Stimulated activated CD4-positive, alpha-beta T cell treated with anti-CD3 and anti-CD28 coated beads, Interleukin-2, amount 100 ng/mL, for 48 hours (primary cell): Measurements from ENCODE around the gene IGSF9.

Experiments
- DNase-seq, 2 donors: peaks; one replicate each; pipeline ENCODE4 v3.0.0-alpha.2; 2020

Gene IGSF9

DNA sequence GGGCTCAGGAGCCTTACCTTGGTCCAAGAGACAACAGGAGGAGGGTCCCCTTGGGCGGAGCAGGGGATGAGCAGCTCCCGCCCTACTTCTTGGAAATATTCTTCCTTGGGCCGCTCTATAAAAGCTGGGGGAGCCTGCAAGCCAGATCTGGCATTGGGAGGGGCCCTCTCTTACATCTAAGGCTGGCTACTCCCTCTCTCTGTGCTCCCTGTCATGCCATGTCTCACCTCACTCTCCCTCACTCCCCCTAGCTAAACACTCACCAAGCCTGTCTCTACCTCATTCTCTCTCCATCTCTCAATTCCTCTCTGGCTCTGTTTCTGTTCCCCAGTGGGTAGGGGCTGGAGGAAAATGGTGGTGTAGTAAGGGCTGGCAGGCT, 13.6 kb downstream of the IGSF9 start:
- DNase-seq: no peak

GRCh38 chr1:159931101-159931794, 14.2 kb downstream of the IGSF9 start:
- no peak for DNase-seq

DNA sequence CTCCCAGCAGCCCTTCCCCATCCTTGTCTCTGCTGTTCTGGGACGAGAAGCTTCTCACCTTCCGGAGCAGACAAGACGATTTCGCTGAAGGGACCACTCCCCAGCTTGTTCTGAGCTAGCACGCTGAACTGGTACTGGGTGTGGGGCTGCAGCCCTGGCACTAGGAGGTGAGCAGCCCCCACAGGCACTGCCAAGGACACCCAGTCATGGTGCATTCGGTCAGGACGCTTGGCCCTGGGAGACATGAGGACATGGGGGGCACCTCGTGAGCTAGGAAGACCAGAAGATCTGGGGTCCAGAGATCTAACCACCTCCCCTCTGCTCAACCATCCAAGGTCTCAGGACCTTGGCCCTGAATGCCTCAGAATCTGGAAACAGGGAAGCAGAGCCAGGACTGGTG, 14.8 kb downstream of the IGSF9 start:
- no peak for DNase-seq

DNA sequence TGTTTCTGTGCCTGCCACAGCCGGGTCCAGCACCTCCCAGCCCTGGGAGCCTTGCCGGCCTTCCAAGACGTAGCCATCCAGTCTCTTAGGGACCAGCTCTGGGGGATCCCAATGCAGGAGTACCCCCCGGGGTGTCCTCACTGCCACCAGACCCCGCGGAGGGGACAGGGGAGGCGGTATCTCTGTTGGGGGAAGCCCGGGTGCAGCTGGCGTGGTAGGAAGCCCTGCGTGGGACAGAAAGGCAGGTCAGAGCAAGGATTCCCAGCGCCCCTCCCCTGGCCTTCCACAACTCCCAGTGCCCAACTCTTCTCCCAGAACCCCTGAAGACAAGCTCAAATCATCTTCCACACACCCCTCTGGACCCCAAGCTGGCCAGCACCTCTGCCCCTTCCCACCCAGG, 15.2 kb downstream of the IGSF9 start:
- no peak for DNase-seq

DNA sequence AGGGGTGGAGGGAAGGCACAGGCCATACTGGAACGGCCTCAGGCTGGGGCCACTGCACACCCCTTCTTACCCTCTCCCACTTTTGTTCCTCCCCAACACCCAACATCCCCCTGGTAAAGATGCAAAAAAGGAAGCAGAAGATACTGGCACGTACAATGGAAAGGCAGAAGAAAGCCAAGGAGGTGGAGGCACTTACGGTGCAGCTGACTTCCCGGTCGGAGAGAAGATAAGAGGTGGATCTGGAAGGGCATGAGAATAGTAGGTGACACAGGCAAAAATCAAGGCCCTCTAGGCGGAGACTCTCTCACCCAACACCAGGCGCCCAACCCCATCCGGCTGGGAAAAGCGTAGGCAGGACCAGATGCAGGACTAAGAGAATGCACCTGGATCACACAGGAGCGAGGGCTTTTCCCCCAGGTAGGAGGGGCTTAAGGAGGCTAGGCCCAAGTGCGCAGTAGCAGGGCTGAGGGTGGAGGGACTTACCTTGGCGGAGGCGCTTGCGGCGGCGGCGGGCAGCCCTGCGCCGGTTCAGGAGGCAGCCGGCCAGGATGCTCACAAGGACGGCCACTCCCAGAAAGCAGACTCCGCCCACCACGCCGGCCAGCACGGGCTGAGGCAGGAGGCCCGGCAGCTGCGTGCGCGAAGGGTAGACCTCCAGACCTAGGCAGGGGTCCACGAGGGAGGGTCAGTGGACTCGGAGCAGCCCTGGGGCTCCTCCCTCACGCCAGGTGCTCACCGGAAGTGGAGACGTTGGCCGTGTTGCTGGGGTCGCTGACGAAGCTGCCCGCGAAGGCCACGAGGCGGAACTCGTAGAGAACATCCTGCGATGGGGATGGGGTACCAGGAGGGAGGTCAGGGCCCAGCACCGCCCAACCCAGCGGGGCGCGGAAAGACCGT, 16.0 kb downstream of the IGSF9 start:
- no peak for DNase-seq

GRCh38 chr1:159928491-159929050, 16.8 kb downstream of the IGSF9 start:
- no peak for DNase-seq

DNA sequence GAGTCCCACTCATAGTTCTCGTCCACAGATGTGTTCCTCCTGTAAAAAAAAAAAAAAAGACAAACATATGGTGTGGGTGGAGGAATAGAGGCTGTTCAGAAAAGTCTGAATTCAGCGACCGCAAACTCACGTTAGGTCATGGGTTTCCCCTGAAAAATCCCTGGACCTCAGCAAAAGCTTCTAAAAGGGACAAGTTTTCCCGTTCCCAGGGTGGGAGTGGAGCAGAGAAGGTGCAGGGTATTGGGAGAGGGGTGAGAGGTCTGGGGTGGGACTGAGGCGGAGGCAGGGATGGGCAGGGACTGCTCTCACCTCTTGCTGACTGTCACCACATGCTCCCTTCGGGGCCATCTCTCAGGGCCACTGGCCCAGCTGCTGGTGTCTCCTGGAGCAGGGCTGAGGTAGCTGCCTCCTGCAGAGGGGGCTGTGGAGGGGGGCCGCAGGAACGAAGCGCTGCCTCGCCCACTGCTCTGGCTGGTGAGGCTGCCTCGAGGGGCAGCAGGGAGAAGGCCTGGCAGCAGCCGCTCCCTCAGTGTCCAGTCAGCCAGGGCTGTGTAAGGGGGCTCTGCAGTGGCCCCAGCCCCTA, 17.5 kb downstream of the IGSF9 start:
- DNase-seq: no peak

DNA sequence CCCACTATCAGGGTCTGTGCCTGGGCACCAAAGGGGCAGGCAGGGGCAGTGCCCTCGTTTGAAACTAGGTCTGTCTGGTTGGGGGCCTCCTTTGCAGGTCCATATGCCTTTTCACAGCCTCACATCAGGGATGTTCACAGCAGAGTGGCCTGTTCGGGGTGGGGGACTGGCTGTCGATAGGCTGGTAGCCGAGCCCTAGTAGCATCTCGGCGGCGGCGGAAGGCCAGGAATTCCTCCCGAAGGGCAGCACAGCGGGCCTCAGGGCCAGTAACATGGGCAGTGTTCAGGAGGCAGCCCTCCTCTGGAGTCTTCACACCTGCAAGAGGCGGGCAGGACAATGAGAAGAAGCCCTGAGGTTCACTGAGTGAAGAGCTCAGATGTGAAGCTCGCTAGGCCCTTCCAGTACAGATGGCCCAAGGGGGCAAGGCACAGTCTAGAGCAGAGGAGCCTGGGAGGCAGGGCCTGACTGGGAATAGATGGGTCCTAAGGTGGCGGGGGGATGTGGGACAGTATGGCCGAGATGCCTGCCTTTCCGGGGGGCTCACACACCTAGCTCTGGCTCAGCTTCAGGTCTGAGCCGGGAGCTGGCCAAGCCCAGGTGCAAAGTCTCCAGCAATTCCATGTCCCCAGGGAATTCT, 18.1 kb downstream of the IGSF9 start:
- no peak for DNase-seq

DNA sequence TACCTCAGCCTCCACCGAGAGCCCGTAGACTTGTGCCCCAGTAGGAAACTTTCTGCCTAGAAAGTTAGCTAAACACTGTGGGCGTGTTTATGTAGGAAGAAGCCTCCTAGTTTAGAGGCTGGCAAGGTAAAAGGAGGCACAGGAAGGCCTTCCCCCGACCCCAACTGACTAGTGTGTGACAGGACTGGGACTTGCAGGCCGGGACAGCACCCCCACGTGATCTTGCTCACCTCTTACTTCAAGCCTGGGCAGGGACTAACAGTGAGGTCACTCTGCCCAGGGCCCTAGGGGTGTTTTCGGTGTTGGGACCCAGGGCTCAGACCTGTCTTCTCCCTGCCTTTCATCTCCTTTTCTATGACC, 19.7 kb downstream of the IGSF9 start:
- DNase-seq: no peak

DNA sequence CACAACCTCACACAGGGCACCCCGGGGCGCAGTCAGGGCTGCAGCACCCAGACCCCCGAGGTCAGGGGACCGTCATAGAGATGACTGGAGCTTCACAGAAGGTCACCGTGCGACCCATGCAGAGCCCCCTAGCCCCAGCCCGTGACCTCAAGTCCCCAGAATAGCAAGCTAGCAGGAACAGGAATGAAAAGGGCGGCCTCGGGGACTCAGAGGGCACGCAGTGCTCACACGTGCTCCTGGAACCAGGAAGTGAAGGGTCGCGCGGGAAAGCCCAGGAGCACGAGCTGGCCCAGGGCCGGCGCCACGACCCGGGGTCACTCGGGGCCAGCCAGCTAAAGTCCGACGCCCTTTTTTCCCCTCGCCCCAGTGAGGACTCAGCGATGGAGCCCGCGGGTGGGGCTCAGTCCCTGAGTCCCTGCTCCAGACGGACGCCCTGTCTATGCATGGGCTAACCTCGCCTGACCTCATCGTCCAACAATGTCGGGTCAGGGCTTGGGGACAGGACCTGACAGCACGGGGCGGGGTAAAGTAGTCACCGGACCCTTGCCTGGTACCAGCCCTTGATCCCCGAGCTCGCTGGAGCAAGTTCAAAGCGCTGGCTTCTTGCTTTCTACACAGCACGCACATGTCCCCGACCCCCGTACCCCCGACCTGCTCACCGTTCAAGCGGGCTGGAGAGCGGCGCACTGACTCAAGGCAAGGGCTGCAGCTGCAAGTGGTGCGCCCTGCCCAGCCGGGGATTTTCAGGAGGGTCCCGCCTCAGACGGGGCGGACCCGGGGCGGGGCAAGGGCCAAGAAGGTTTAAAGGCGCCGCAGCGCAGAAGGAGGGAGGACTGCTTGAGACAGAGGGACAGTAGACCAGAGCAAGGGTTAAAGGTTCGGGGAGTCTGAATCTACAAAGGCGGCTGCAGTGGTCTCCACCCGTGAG, 20.4 kb downstream of the IGSF9 start, which contains the start of gene TAGLN2:
Gene TAGLN2, minus strand, starts transcription at position 717 of the 928 bp plus-strand sequence. CDS start 4,998 bp downstream, outside the sequence.
- DNase-seq: peak; percentile 84 to 85

- DNase-seq: peak; percentile 45 to 53
Measured at GRCh38 chr1:159924025-159924790, 21.2 kb downstream of the IGSF9 start.

DNA sequence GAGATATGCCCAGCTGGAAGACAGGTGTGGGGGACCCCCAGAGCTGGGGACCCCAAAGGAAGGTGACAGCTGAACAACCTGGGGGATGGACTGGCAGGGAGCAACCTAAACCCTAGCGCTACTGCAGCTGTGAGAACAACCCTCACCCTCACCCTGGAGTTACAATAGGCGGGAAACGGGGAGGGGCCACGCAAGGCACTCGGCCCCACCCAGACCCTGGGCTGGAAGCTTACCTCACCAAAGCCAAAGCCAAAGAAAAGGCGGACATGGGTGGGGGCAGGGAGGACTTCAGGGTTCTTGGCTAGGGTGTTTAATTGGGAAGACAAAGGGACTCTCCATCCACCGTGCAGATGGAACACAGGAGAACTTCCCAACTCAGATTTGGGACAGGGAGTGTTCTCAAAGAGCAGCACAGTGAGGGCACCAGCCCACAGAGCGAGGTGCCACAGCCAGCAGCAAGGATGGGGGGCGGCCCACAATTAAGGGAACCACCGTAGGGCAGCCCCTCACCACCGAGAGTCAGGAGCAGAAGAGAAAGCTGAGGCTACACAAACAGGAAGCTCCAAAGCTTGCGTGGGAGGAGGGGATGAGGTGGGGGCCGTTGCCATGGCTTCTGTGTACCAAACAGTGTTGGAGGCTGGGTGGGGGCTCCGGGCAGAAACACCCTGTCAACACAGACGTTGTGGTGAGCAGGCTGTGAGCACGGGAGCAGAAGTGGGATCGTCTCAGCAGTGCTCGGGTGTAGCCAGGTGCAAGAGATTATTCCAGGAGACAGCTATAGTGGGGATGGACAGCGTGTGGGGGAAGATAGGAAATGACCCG, 22.0 kb downstream of the IGSF9 start:
- DNase-seq: peak; percentile 62 to 72

- no peak for DNase-seq
Measured at GRCh38 chr1:159922511-159923202, 22.8 kb downstream of the IGSF9 start.

GRCh38 chr1:159921700-159922504, 23.5 kb downstream of the IGSF9 start:
- DNase-seq: no peak

- DNase-seq: no peak
Measured at GRCh38 chr1:159921251-159921650, 24.2 kb downstream of the IGSF9 start.

GRCh38 chr1:159920651-159921050, 24.8 kb downstream of the IGSF9 start:
- no peak for DNase-seq

DNA sequence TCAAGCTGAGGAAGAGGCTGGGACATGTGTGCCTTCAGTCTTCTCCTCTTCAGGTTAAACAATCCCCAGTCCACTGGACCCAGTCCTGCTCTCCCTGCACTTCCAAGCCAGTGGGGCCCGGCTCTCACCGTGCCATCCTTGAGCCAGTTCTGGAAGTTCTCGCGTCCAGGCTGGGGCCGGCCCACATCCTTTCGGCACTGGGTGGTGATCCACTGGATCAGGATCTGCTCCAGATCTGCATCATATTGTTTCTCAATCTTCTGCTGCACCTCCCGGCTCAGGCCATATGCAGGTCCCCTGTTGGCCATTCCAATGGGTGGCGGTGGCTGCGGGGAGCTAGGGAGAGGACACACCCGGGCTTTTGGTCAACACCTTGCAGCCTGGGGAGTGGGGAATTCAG, 25.2 kb downstream of the IGSF9 start:
- no peak for DNase-seq

- DNase-seq: no peak
Measured at GRCh38 chr1:159919236-159919865, 26.1 kb downstream of the IGSF9 start.
